Kidney epithelial cell (primary cell): ENCODE data around the gene DGLUCY. TPM values are rescaled to one million over a fixed set of nuclear protein-coding genes. Genes with fewer than 3 reads are reported as not detected.
"Not testable (repeated sequence)": the region's sequence is repeated elsewhere in the genome, so short reads cannot be mapped to it uniquely, and the experiment has no call there.

Source experiments
- DNase-seq: peaks from one replicate; pipeline ENCODE4 v3.0.0-alpha.2; 2010; ENCODE audit warnings: low read depth
- H3K27me3 ChIP-seq: 2 replicates; pipeline ENCODE4 v1.6.0; 2011; ENCODE audit warnings: low read length; ENCODE audit not compliant: control insufficient read depth, insufficient read depth
- H3K36me3 ChIP-seq: 2 replicates; pipeline ENCODE4 v1.5.1; 2011; ENCODE audit warnings: low read length; ENCODE audit not compliant: control insufficient read depth, insufficient read depth
- H3K4me3 ChIP-seq: 2 replicates; pipeline ENCODE4 v1.5.1; 2011; ENCODE audit warnings: low read depth, mild to moderate bottlenecking, control low read depth, low read length
- CTCF ChIP-seq: IDR thresholded peaks from 2 replicates; pipeline ENCODE4 v1.5.1; 2011; ENCODE audit warnings: mild to moderate bottlenecking, moderate library complexity, low read length, control low read depth, inconsistent platforms; ENCODE audit not compliant: insufficient read depth, poor library complexity, severe bottlenecking
- total RNA-seq: library from RNA; depleted of rRNA; stranded (reverse); fragments of >200 nt; gene quantifications from 2 replicates; pipeline ENCODE4 v1.2.3, GENCODE V29; 2015

Gene DGLUCY
- total RNA-seq, 1 donor from 2014 or later: 38.1 TPM

- no peaks in the 10 kb centered on the region for H3K36me3 ChIP-seq
- no peak for TF ChIP-seq CTCF
- no peak for DNase-seq
- H3K27me3 ChIP-seq: no peaks in the 10 kb centered on the region
- H3K4me3 ChIP-seq: no peak overlapping the region
Measured at GRCh38 chr14:91238661-91239060, 124.8 kb downstream of the DGLUCY start.

- Histone ChIP-seq H3K4me3 (no peak overlapping the region), H3K27me3 (no peaks in the 10 kb centered on the region), H3K36me3 (no peaks in the 10 kb centered on the region)
- DNase-seq: no peak
- TF ChIP-seq CTCF: no peak
Measured at GRCh38 chr14:91241863-91242262, 128.0 kb downstream of the DGLUCY start.

- Histone ChIP-seq H3K4me3 (no peak overlapping the region), H3K36me3 (no peaks in the 10 kb centered on the region), H3K27me3 (no peaks in the 10 kb centered on the region)
- DNase-seq: no peak
- TF ChIP-seq CTCF: no peak
Measured at GRCh38 chr14:91242635-91243034, 128.8 kb downstream of the DGLUCY start.

- DNase-seq: no peak
- Histone ChIP-seq H3K36me3 (no peaks in the 10 kb centered on the region), H3K27me3 (no peaks in the 10 kb centered on the region), H3K4me3 (no peak overlapping the region)
- TF ChIP-seq CTCF: no peak
Measured at GRCh38 chr14:91243074-91243471, 129.2 kb downstream of the DGLUCY start.

GRCh38 chr14:91244501-91244901, 130.6 kb downstream of the DGLUCY start, which contains the start of gene GPR68:
TSS of gene GPR68 (minus strand) at chr14:91244704. CDS start at chr14:91235050, 9,654 bp downstream.
- no peak for DNase-seq
- H3K4me3 ChIP-seq: no peak within 1 kb of the TSS
- TF ChIP-seq CTCF: no peak
- no peaks in the 10 kb centered on the region for H3K36me3 ChIP-seq
- H3K27me3 ChIP-seq: no peaks in the 10 kb centered on the region

- no peak for TF ChIP-seq CTCF
- no peaks in the 10 kb centered on the region for H3K27me3 ChIP-seq
- H3K4me3 ChIP-seq: no peak overlapping the region
- H3K36me3 ChIP-seq: no peaks in the 10 kb centered on the region
- no peak for DNase-seq
Measured at GRCh38 chr14:91245029-91245428, 131.2 kb downstream of the DGLUCY start.

- H3K27me3 ChIP-seq, H3K36me3 ChIP-seq, DNase-seq, H3K4me3 ChIP-seq: not testable (repeated sequence)
Measured at GRCh38 chr14:91245616-91246015, 131.7 kb downstream of the DGLUCY start.
